Ishikawa (cell line): Measurements from ENCODE around the gene NPM3.

Experiments
- CEBPB ChIP-seq: IDR thresholded peaks from 2 replicates; pipeline ENCODE4 v1.6.1; 2012
- CREB1 ChIP-seq: IDR thresholded peaks from 2 replicates; pipeline ENCODE4 v1.6.1; 2012; ENCODE audit warnings: low read depth
- EGR1 ChIP-seq: IDR thresholded peaks from 2 replicates; pipeline ENCODE4 v1.6.1; 2012
- EP300 ChIP-seq: IDR thresholded peaks from 2 replicates; pipeline ENCODE4 v1.6.1; 2012; ENCODE audit warnings: borderline replicate concordance
- FOXM1 ChIP-seq: IDR thresholded peaks from 2 replicates; pipeline ENCODE4 v1.6.1; 2012; ENCODE audit warnings: low read depth, borderline replicate concordance
- NFIC ChIP-seq: IDR thresholded peaks from 2 replicates; pipeline ENCODE4 v1.6.1; 2012
- RAD21 ChIP-seq: IDR thresholded peaks from 2 replicates; pipeline ENCODE4 v1.6.1; 2012; ENCODE audit warnings: low read depth
- TAF1 ChIP-seq: IDR thresholded peaks from 2 replicates; pipeline ENCODE4 v1.6.1; 2012; ENCODE audit warnings: low read depth, mild to moderate bottlenecking
- TCF12 ChIP-seq: IDR thresholded peaks from 2 replicates; pipeline ENCODE4 v1.6.1; 2012; ENCODE audit warnings: low read depth
- TEAD4 ChIP-seq: IDR thresholded peaks from 2 replicates; pipeline ENCODE4 v1.6.1; 2012
- USF1 ChIP-seq: IDR thresholded peaks from 2 replicates; pipeline ENCODE4 v1.6.1; 2012
- YY1 ChIP-seq: IDR thresholded peaks from 2 replicates; pipeline ENCODE4 v1.6.1; 2012; ENCODE audit warnings: low read depth
- ZBTB7A ChIP-seq: IDR thresholded peaks from 2 replicates; pipeline ENCODE4 v1.6.1; 2012; ENCODE audit warnings: low read depth
- TF ChIP-seq, protein P1 (sequence below): IDR thresholded peaks from 2 replicates; pipeline ENCODE4 v1.6.1; 2012; ENCODE audit warnings: low read depth, mild to moderate bottlenecking
- TF ChIP-seq, protein P2 (sequence below): IDR thresholded peaks from 2 replicates; pipeline ENCODE4 v1.6.1; 2012

Gene NPM3

GRCh38 chr10:101767966-101768790 is 15.1 kb downstream of the NPM3 start:
- TF ChIP-seq TAF1 = no peak
- TF ChIP-seq, protein P1, sequence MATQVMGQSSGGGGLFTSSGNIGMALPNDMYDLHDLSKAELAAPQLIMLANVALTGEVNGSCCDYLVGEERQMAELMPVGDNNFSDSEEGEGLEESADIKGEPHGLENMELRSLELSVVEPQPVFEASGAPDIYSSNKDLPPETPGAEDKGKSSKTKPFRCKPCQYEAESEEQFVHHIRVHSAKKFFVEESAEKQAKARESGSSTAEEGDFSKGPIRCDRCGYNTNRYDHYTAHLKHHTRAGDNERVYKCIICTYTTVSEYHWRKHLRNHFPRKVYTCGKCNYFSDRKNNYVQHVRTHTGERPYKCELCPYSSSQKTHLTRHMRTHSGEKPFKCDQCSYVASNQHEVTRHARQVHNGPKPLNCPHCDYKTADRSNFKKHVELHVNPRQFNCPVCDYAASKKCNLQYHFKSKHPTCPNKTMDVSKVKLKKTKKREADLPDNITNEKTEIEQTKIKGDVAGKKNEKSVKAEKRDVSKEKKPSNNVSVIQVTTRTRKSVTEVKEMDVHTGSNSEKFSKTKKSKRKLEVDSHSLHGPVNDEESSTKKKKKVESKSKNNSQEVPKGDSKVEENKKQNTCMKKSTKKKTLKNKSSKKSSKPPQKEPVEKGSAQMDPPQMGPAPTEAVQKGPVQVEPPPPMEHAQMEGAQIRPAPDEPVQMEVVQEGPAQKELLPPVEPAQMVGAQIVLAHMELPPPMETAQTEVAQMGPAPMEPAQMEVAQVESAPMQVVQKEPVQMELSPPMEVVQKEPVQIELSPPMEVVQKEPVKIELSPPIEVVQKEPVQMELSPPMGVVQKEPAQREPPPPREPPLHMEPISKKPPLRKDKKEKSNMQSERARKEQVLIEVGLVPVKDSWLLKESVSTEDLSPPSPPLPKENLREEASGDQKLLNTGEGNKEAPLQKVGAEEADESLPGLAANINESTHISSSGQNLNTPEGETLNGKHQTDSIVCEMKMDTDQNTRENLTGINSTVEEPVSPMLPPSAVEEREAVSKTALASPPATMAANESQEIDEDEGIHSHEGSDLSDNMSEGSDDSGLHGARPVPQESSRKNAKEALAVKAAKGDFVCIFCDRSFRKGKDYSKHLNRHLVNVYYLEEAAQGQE = no peak
- no peak for TF ChIP-seq CEBPB
- no peak for TF ChIP-seq NFIC
- TF ChIP-seq RAD21 = no peak
- no peak for TF ChIP-seq YY1
- TF ChIP-seq TEAD4 = no peak

DNA sequence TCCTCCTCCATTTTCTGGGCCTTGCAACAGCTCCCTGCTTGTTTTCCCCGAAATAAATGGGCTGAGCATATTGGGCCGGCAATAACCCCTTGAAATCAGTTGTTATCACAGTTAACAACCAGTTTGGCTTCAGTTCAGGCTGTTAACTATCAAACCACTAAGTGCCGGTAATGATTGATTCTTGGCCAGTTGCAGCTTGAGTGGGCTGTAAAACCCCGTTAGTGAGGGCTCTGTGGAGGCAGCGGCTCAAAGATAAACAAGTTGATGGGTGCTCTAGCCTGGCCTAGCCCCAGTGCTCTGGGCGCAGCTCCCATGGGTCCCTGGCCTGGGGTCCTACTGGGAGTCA is 15.7 kb downstream of the NPM3 start:
- TF ChIP-seq EGR1 (no peak), EP300 (no peak), TAF1 (no peak), YY1 (no peak), CREB1 (no peak), CEBPB (no peak), FOXM1 (no peak), ZBTB7A (no peak), NFIC (no peak), RAD21 (no peak), TCF12 (no peak), USF1 (no peak), TEAD4 (no peak)
- TF ChIP-seq, protein P1 = no peak
- TF ChIP-seq, protein P2, sequence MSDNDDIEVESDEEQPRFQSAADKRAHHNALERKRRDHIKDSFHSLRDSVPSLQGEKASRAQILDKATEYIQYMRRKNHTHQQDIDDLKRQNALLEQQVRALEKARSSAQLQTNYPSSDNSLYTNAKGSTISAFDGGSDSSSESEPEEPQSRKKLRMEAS = no peak

DNA sequence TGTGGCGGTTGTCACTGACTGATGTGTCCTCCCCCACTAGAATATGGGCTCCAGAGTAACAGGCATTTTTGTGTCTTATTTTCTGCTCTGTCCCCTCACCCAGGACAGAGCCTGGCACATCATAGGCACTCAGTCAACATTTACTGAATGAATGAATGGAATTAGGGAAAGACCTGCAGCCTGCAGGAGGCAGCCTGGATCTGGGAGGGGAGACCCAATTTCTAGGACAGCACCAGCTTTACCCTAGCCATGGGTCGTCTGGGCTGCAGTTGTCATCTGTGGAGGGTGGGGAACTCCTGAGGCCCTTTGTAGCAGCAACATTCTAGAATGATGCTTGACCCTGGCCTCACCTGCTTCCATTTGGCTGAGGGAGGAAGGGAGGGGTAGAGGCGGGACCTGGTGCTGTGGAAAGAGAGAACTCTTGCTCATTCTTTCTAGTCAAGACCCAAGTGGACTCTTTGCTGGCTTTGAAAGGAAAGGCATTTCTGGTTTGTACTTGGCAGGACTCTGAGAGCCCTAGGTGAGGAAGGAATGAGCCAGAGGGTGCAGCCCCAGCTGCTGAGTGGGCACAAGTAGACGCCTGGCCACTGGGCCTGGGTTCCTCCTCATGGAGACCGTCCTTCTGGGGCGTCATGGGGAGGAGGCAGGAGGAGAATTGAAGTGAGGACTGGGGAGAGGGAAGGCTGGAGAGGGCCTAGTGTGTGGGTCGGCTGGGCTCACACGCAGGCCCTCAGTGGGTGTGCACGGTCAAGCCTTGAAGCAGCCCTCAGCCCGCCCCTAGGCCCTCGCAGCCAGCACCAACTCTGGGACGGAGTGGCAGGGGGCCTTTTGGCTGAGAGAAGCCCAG is 16.3 kb downstream of the NPM3 start:
- no peak for TF ChIP-seq USF1
- TF ChIP-seq, protein P2 = no peak
- TF ChIP-seq TEAD4 = no peak
- no peak for TF ChIP-seq CEBPB
- TF ChIP-seq EP300 = no peak
- no peak for TF ChIP-seq EGR1
- no peak for TF ChIP-seq RAD21
- TF ChIP-seq ZBTB7A = no peak
- no peak for TF ChIP-seq YY1
- TF ChIP-seq TCF12 = no peak
- no peak for TF ChIP-seq TAF1
- TF ChIP-seq NFIC = no peak
- TF ChIP-seq, protein P1 = no peak
- no peak for TF ChIP-seq CREB1
- no peak for TF ChIP-seq FOXM1

GRCh38 chr10:101766306-101766705 is 16.9 kb downstream of the NPM3 start:
- TF ChIP-seq, protein P2 = no peak
- TF ChIP-seq YY1 (no peak), CREB1 (no peak), TCF12 (no peak), EGR1 (no peak), FOXM1 (no peak)
- TF ChIP-seq, protein P1 = no peak
